ENCODE results near the gene NCAPH2. TPM values are rescaled to one million over a fixed set of nuclear protein-coding genes. Genes with fewer than 3 reads are reported as not detected.
A peak's percentile ranks its signal among the peaks of the same experiment; 100 is the strongest.

Gene NCAPH2
- total and polyA plus RNA-seq, 2 of the 13 experiments (the other 11 are each of a cell fraction or from before 2014, with no cell fraction given) = 28.1 to 64.4 TPM

GRCh38 chr22:50531546-50531961, 23.5 kb downstream of the NCAPH2 start (continued):
- no peak for TF ChIP-seq E2F1 (CRISPR knock-in tag; IDR thresholded peaks at IDR 0.05)
- TF ChIP-seq MXI1 (IDR thresholded peaks at IDR 0.05; ENCODE audit: borderline replicate concordance, low read depth, low read length) = no peak
- 0 out of 2 replicates have a peak, but pooled peaks have one; percentile 44 for TF ChIP-seq KAT7 (CRISPR knock-in tag; IDR thresholded peaks at IDR 0.05; ENCODE audit: borderline replicate concordance)
- TF ChIP-seq SRSF4 (IDR thresholded peaks at IDR 0.05; ENCODE audit: low read depth, low read length, poor library complexity, severe bottlenecking) = no peak
- no peak for TF ChIP-seq ZBTB44 (CRISPR knock-in tag; IDR thresholded peaks at IDR 0.05)
- no peak for TF ChIP-seq ZNF646 (CRISPR knock-in tag; IDR thresholded peaks at IDR 0.05)
- no peak for TF ChIP-seq HNF4G (IDR thresholded peaks at IDR 0.05; ENCODE audit: borderline replicate concordance, low read depth, low read length)
- TF ChIP-seq HNF4G (CRISPR knock-in tag; IDR thresholded peaks at IDR 0.05; ENCODE audit: borderline replicate concordance, low read depth) = no peak
- no peak for TF ChIP-seq NPAS2 (CRISPR knock-in tag; IDR thresholded peaks at IDR 0.05; ENCODE audit: borderline replicate concordance)
- no peak for TF ChIP-seq RAD21 (CRISPR knock-in tag; IDR thresholded peaks at IDR 0.05)
- no peak for TF ChIP-seq PCBP1 (IDR thresholded peaks at IDR 0.05; ENCODE audit: borderline replicate concordance, low read depth, low read length)
- TF ChIP-seq XRCC5 (optimal IDR thresholded peaks at IDR 0.05; ENCODE audit: low read length) = no peak
- TF ChIP-seq HOXA3 (CRISPR knock-in tag; IDR thresholded peaks at IDR 0.05) = peak; percentile 31; the same call in 1 of the 2 replicates
- 0 out of 2 replicates have a peak, but pooled peaks have one; percentile 14 for TF ChIP-seq ZNF768 (CRISPR knock-in tag; IDR thresholded peaks at IDR 0.05)
- TF ChIP-seq CBX5 (CRISPR knock-in tag; IDR thresholded peaks at IDR 0.05; ENCODE audit: borderline replicate concordance) = no peak
- 0 out of 2 replicates have a peak, but pooled peaks have one; percentile 6 for TF ChIP-seq POLR2G (IDR thresholded peaks at IDR 0.05; ENCODE audit: low read depth, low read length)
- no peak for TF ChIP-seq ZNF143 (CRISPR knock-in tag; IDR thresholded peaks at IDR 0.05)
- TF ChIP-seq MYC (CRISPR knock-in tag; IDR thresholded peaks at IDR 0.05; ENCODE audit: borderline replicate concordance) = peak; percentile 11; the same call in 1 of the 2 replicates
- no peak for TF ChIP-seq ZNF34 (CRISPR knock-in tag; IDR thresholded peaks at IDR 0.05; ENCODE audit: borderline replicate concordance)
- no peak for TF ChIP-seq ZNF44 (CRISPR knock-in tag; IDR thresholded peaks at IDR 0.05)
- no peak for TF ChIP-seq REL (CRISPR knock-in tag; conservative IDR thresholded peaks at IDR 0.05)
- TF ChIP-seq ZNF296 (CRISPR knock-in tag; conservative IDR thresholded peaks at IDR 0.05) = no peak
- no peak for TF ChIP-seq MAFK (conservative IDR thresholded peaks at IDR 0.05 in 1 of 2, IDR thresholded peaks at IDR 0.05 in 1 of 2; ENCODE audit: low read length in 2 of 2)

All from HepG2 (cell line).